A673 (cell line): ENCODE measurements around the gene ULK4. TPM values are rescaled to one million over a fixed set of nuclear protein-coding genes. Genes with fewer than 3 reads are reported as not detected.

ENCODE experiments used
- BruUV-seq: library from RNA; stranded (reverse); fragments of 400-500 nt; replicated peaks from 2 replicates; lab custom pipeline; 2021; lab: Mats Ljungman, UMichigan
- CTCF ChIA-PET: fragments of 300-600 bp; sonication (Branson Sonifier 250); formaldehyde crosslinking; loops from one replicate; lab custom pipeline; 2022; ENCODE audit warnings: antibody characterized with exemption; lab: Charles Lee
- POLR2A ChIA-PET: fragments of 300-600 bp; sonication (Branson Sonifier 250); formaldehyde crosslinking; loops from one replicate; lab custom pipeline; 2022; ENCODE audit warnings: antibody characterized with exemption; ENCODE audit not compliant: low non-redundant PET; lab: Charles Lee
- DNase-seq: peaks from one replicate; pipeline ENCODE4 v3.0.0-alpha.2; 2015; ENCODE audit warnings: low spot score
- H3K27ac ChIP-seq: fragments of 200-600 bp; sonication (generic); 2 replicates; pipeline ENCODE4 v1.5.1; 2016; ENCODE audit warnings: mixed run types, low read depth, mild to moderate bottlenecking, mixed read lengths, antibody characterized with exemption, low read length; ENCODE audit not compliant: poor library complexity, severe bottlenecking
- H3K27me3 ChIP-seq: fragments of 200-600 bp; sonication (generic); replicated peaks from 2 replicates; pipeline ENCODE4 v1.6.1; 2017; ENCODE audit warnings: mixed run types, low read depth, mild to moderate bottlenecking, mixed read lengths, antibody characterized with exemption, low read length; ENCODE audit not compliant: insufficient read depth, poor library complexity
- H3K36me3 ChIP-seq: fragments of 200-600 bp; sonication (generic); 2 replicates; pipeline ENCODE4 v1.6.1; 2016; ENCODE audit warnings: mixed run types, mild to moderate bottlenecking, mixed read lengths, antibody characterized with exemption, low read length; ENCODE audit not compliant: insufficient read depth, poor library complexity, severe bottlenecking
- H3K4me1 ChIP-seq: fragments of 200-600 bp; sonication (generic); 2 replicates; pipeline ENCODE4 v1.6.1; 2017; ENCODE audit warnings: mixed run types, mild to moderate bottlenecking, mixed read lengths, antibody characterized with exemption, low read length; ENCODE audit not compliant: insufficient read depth, poor library complexity, severe bottlenecking
- H3K4me3 ChIP-seq: fragments of 200-600 bp; sonication (generic); 2 replicates; pipeline ENCODE4 v1.5.1; 2016; ENCODE audit warnings: low read depth, mixed run types, mild to moderate bottlenecking, mixed read lengths, low read length; ENCODE audit not compliant: poor library complexity, severe bottlenecking
- H3K9me3 ChIP-seq: fragments of 200-600 bp; sonication (generic); 2 replicates; pipeline ENCODE4 v1.6.1; 2016; ENCODE audit warnings: mixed run types, low read depth, mild to moderate bottlenecking, mixed read lengths, antibody characterized with exemption, low read length; ENCODE audit not compliant: poor library complexity, severe bottlenecking
- CTCF ChIP-seq: fragments of 300-800, 200-600 bp; sonication (generic); conservative IDR thresholded peaks from 2 replicates; pipeline ENCODE4 v1.5.1; 2017; ENCODE audit warnings: low read depth, mild to moderate bottlenecking, antibody characterized with exemption, low read length, moderate library complexity, mixed read lengths
- EZH2 ChIP-seq: fragments of 200-600 bp; sonication (generic); IDR thresholded peaks from 2 replicates; pipeline ENCODE4 v1.6.1; 2017; ENCODE audit warnings: borderline replicate concordance, low read depth, mild to moderate bottlenecking, mixed read lengths, antibody characterized with exemption, low read length; ENCODE audit not compliant: poor library complexity, severe bottlenecking
- intact Hi-C: fragments of 100-400 bp; cut with micrococcal nuclease; formaldehyde crosslinking; loops from one replicate; pipeline ENCODE4 v1.10.0; 2022; ENCODE audit not compliant: unreplicated experiment
- total RNA-seq: library from RNA; stranded (reverse); gene quantifications from 2 replicates; pipeline ENCODE4 v1.2.3, GENCODE V29; 2021

ULK4 gene
- total RNA-seq, 1 experiment from 2014 or later, result 7.4 TPM

DNA sequence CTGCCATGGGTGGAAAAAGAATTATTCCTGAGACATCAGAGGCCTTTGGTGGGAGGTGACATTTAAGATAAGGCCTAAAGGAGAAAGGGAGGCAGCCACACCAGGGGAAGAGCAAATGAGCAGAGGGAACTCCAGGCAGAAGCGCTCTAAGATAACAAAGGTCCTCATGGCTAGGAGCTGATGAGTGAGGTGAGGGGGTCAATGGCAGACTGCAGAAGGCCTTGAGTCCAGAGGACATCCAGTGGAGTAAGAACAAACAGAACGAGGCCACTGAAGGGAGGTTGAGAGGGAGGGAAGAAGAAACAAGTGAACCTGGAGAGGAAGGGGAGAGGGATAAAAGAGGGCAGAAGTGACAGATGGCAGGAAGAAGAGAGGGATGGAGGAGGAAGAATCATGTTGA lies 665.3 kb downstream of the ULK4 start:
- no TSS peak for BruUV-seq
- Histone ChIP-seq H3K27me3 (no peaks in the 10 kb centered on the region), H3K4me3 (no peak overlapping the region), H3K36me3 (no peaks in the 10 kb centered on the region), H3K9me3 (no peaks in the 10 kb centered on the region), H3K4me1 (no peaks in the 10 kb centered on the region), H3K27ac (no peak overlapping the region)
- POLR2A ChIA-PET, result no interaction called here
- intact Hi-C loops, result no loop called here
- no peak for TF ChIP-seq CTCF
- no peak for TF ChIP-seq EZH2
- CTCF ChIA-PET, result no interaction called here
- no peak for DNase-seq

DNA sequence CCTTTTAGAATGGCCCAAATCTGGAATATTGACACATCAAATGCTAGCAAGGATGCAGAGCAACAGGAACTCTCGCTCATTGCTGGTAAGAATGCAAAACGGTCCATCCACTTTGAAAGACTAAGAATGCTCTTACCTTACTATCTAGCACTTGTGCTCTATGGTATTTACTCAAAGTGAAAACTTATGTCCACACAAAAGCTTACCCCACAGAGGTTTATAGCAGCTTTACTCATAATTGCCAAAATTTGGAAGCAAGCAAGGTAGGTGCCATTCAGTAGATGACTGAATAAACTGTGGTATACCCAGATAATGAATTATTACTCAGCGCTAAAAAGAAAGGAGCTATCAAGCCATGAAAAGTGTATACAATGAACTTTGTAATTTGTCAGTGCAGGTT lies 666.2 kb downstream of the ULK4 start:
- H3K27ac ChIP-seq, result no peak overlapping the region
- POLR2A ChIA-PET, result no interaction called here
- no peaks in the 10 kb centered on the region for H3K4me1 ChIP-seq
- TF ChIP-seq EZH2 (no peak), CTCF (no peak)
- BruUV-seq, result no TSS peak
- H3K4me3 ChIP-seq, result no peak overlapping the region
- H3K9me3 ChIP-seq, result no peaks in the 10 kb centered on the region
- no peak for DNase-seq
- CTCF ChIA-PET, result no interaction called here
- intact Hi-C loops, result no loop called here
- H3K27me3 ChIP-seq, result no peaks in the 10 kb centered on the region
- no peaks in the 10 kb centered on the region for H3K36me3 ChIP-seq

DNA sequence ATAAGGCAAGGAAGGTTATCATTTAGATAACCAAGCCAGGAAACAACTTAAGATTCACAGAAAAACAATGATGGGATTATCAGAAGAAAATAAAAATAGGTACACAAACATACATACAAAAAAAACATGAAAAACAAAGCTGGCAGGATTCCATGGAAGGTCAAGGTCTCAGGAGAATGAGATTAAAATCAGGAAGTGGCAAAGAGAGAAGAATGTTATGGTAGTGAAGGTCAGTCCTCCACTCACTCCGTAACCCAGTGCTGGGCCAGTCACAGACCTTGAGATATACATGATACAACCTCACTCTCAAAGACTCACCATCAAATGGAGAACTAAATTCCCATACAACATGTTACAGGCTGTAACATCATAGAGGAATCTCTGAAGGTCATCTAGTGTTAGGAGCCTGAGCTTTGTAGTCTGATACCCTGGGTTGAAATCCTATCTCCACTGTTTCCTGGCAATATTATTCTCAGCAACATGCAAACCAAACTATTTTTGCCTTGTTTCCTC lies 668.7 kb downstream of the ULK4 start:
- ChIA-PET CTCF (no interaction called here), POLR2A (no interaction called here)
- H3K27me3 ChIP-seq, result no peaks in the 10 kb centered on the region
- H3K4me3 ChIP-seq, result no peak overlapping the region
- intact Hi-C loops, result no loop called here
- no peaks in the 10 kb centered on the region for H3K9me3 ChIP-seq
- BruUV-seq, result no TSS peak
- no peak overlapping the region for H3K27ac ChIP-seq
- DNase-seq, result no peak
- TF ChIP-seq EZH2, result no peak
- H3K36me3 ChIP-seq, result no peaks in the 10 kb centered on the region
- no peaks in the 10 kb centered on the region for H3K4me1 ChIP-seq

GRCh38 chr3:41290736-41291135 lies 671.2 kb downstream of the ULK4 start:
- BruUV-seq, result no TSS peak
- ChIA-PET POLR2A (no interaction called here), CTCF (no interaction called here)
- no peaks in the 10 kb centered on the region for H3K36me3 ChIP-seq
- no peaks in the 10 kb centered on the region for H3K4me1 ChIP-seq
- DNase-seq, result no peak
- H3K27ac ChIP-seq, result no peak overlapping the region
- H3K27me3 ChIP-seq, result no peaks in the 10 kb centered on the region
- H3K9me3 ChIP-seq, result no peaks in the 10 kb centered on the region
- intact Hi-C loops, result no loop called here
- TF ChIP-seq CTCF, result no peak
- no peak for TF ChIP-seq EZH2
- H3K4me3 ChIP-seq, result no peak overlapping the region
